Measurements from ENCODE around the gene PIP5KL1. TPM values are rescaled to one million over a fixed set of nuclear protein-coding genes. Genes with fewer than 3 reads are reported as not detected.
A peak's percentile ranks its signal among the peaks of the same experiment; 100 is the strongest.

PIP5KL1 gene
- total and polyA plus RNA-seq, 2 experiments from 2014 or later, result 13.4 to 19.5 TPM

DNA sequence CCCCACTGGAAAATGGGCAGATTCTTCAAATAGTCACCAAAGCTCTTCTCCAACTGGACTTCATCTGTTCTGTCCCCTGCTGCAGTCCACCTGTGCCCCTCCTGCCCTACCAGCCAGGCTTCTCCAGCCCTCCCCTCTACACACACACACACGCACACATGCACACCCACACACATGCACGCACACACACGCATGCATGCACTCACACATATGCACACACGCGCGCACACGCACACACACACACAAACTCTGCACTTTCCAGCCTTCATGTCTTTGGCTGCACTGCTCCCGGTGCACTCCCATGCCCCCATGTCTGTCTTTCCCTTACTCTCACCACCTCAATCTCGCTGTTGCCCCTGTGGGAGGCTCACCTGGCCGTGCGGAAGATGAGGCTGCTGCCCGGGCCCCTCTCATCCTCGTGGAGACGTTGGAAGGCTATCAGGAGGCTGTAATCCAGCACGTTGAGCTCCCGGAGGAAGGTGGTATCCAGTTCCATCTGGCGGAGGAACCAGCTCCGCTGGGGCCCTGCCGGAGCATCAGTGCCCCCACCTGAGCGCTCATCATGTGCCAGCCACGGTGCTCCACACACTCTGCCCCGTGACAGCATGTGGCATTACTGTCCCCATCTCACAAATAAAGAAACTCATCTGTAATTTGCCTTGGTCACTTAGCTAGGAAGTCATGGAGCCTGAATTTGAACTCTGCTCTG, 5.7 kb downstream of the PIP5KL1 start (continued):
- no peak for TF ChIP-seq ZNF331 (CRISPR knock-in tag; IDR thresholded peaks at IDR 0.05; ENCODE audit: low read depth)
- TF ChIP-seq, protein P1, sequence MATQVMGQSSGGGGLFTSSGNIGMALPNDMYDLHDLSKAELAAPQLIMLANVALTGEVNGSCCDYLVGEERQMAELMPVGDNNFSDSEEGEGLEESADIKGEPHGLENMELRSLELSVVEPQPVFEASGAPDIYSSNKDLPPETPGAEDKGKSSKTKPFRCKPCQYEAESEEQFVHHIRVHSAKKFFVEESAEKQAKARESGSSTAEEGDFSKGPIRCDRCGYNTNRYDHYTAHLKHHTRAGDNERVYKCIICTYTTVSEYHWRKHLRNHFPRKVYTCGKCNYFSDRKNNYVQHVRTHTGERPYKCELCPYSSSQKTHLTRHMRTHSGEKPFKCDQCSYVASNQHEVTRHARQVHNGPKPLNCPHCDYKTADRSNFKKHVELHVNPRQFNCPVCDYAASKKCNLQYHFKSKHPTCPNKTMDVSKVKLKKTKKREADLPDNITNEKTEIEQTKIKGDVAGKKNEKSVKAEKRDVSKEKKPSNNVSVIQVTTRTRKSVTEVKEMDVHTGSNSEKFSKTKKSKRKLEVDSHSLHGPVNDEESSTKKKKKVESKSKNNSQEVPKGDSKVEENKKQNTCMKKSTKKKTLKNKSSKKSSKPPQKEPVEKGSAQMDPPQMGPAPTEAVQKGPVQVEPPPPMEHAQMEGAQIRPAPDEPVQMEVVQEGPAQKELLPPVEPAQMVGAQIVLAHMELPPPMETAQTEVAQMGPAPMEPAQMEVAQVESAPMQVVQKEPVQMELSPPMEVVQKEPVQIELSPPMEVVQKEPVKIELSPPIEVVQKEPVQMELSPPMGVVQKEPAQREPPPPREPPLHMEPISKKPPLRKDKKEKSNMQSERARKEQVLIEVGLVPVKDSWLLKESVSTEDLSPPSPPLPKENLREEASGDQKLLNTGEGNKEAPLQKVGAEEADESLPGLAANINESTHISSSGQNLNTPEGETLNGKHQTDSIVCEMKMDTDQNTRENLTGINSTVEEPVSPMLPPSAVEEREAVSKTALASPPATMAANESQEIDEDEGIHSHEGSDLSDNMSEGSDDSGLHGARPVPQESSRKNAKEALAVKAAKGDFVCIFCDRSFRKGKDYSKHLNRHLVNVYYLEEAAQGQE (IDR thresholded peaks at IDR 0.05; ENCODE audit: unreplicated experiment), result no peak
- TF ChIP-seq, protein P2, sequence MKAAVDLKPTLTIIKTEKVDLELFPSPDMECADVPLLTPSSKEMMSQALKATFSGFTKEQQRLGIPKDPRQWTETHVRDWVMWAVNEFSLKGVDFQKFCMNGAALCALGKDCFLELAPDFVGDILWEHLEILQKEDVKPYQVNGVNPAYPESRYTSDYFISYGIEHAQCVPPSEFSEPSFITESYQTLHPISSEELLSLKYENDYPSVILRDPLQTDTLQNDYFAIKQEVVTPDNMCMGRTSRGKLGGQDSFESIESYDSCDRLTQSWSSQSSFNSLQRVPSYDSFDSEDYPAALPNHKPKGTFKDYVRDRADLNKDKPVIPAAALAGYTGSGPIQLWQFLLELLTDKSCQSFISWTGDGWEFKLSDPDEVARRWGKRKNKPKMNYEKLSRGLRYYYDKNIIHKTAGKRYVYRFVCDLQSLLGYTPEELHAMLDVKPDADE (IDR thresholded peaks at IDR 0.05), result no peak

DNA sequence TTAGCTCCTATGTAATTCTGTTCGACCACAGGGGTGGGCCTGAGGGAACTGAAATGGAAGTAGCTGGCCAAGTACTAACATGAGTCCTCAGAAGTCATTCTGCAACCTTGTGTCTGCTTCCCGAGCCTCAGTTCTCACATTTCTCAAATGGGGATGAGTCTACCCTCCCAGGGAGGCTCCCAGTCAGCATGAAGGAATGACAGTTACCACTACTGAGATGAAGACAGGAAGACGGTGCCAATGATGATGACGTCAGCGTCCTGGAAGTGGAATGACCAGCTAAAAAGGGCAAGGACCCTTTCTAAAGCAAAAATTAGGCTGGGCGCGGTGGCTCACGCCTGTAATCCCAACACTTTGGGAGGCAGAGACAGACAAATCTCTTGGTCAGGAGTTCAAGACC, 6.8 kb downstream of the PIP5KL1 start:
- no peak for TF ChIP-seq NANOG (IDR thresholded peaks at IDR 0.05; ENCODE audit: borderline replicate concordance)
- no peak for TF ChIP-seq POLR2AphosphoS5 (IDR thresholded peaks at IDR 0.05; ENCODE audit: low read depth)
- H2AFZ ChIP-seq, result no peak overlapping the region
- Mint-ChIP-seq H3K4me1 (peaks cover 12% of the 10 kb centered on the region), H3K27me3 (ENCODE audit: insufficient read depth, low read depth, poor library complexity) (peaks cover 20% of the 10 kb centered on the region), H3K27ac (no peak overlapping the region), H3K36me3 (ENCODE audit: low read depth) (peaks cover 13% of the 10 kb centered on the region), H3K9me3 (no peaks in the 10 kb centered on the region), H3K4me3 (no peak overlapping the region)
- no peak overlapping the region for H3K4me3 ChIP-seq
- no peaks in the 10 kb centered on the region for H3K9me2 ChIP-seq (ENCODE audit: insufficient read depth)
- H3K27ac ChIP-seq (ENCODE audit: low read depth), result no peak overlapping the region
- no peaks in the 10 kb centered on the region for H3K79me2 ChIP-seq (replicated peaks; ENCODE audit: insufficient read depth)
- peaks cover 7% of the 10 kb centered on the region for H3K27me3 ChIP-seq (ENCODE audit: insufficient read depth)
- H3K4me2 ChIP-seq, result no peak overlapping the region
- H4K20me1 ChIP-seq (replicated peaks; ENCODE audit: insufficient read depth), result peaks cover 17% of the 10 kb centered on the region; the same call in 1 of the 2 replicates
- H3K4me1 ChIP-seq (ENCODE audit: insufficient read depth), result peaks cover 6% of the 10 kb centered on the region
- H3K36me3 ChIP-seq (ENCODE audit: insufficient read depth), result no peaks in the 10 kb centered on the region
- 0 out of 2 replicates have a peak, but pooled peaks cover 3% of the 10 kb centered on the region for H3F3A ChIP-seq (replicated peaks; ENCODE audit: low read depth)
- DNase-seq (ENCODE audit: low spot score), result no peak
- no peak for ATAC-seq

DNA sequence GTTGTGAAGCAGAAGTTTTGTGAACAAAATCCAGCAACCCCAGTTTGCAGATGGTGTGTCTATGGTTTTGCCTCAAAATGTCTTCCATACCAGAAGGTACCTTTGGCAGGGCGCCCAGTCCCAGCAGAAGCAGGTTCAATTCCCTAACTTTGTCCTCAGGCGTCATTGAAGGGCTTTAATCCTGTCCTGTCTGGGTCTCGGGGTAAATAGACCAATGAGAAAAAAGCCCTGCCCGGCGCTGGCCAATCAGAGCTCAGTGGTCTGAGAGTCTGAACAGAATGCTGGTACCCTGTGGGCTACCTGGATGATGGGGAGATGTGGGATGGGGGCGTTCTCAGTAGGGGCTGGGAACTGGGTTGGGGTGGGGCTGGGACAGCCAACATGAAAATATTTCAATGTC, 7.5 kb downstream of the PIP5KL1 start:
- peak; percentile 4; the same call in 2 of the 3 replicates for ATAC-seq
- TF ChIP-seq, protein P3, sequence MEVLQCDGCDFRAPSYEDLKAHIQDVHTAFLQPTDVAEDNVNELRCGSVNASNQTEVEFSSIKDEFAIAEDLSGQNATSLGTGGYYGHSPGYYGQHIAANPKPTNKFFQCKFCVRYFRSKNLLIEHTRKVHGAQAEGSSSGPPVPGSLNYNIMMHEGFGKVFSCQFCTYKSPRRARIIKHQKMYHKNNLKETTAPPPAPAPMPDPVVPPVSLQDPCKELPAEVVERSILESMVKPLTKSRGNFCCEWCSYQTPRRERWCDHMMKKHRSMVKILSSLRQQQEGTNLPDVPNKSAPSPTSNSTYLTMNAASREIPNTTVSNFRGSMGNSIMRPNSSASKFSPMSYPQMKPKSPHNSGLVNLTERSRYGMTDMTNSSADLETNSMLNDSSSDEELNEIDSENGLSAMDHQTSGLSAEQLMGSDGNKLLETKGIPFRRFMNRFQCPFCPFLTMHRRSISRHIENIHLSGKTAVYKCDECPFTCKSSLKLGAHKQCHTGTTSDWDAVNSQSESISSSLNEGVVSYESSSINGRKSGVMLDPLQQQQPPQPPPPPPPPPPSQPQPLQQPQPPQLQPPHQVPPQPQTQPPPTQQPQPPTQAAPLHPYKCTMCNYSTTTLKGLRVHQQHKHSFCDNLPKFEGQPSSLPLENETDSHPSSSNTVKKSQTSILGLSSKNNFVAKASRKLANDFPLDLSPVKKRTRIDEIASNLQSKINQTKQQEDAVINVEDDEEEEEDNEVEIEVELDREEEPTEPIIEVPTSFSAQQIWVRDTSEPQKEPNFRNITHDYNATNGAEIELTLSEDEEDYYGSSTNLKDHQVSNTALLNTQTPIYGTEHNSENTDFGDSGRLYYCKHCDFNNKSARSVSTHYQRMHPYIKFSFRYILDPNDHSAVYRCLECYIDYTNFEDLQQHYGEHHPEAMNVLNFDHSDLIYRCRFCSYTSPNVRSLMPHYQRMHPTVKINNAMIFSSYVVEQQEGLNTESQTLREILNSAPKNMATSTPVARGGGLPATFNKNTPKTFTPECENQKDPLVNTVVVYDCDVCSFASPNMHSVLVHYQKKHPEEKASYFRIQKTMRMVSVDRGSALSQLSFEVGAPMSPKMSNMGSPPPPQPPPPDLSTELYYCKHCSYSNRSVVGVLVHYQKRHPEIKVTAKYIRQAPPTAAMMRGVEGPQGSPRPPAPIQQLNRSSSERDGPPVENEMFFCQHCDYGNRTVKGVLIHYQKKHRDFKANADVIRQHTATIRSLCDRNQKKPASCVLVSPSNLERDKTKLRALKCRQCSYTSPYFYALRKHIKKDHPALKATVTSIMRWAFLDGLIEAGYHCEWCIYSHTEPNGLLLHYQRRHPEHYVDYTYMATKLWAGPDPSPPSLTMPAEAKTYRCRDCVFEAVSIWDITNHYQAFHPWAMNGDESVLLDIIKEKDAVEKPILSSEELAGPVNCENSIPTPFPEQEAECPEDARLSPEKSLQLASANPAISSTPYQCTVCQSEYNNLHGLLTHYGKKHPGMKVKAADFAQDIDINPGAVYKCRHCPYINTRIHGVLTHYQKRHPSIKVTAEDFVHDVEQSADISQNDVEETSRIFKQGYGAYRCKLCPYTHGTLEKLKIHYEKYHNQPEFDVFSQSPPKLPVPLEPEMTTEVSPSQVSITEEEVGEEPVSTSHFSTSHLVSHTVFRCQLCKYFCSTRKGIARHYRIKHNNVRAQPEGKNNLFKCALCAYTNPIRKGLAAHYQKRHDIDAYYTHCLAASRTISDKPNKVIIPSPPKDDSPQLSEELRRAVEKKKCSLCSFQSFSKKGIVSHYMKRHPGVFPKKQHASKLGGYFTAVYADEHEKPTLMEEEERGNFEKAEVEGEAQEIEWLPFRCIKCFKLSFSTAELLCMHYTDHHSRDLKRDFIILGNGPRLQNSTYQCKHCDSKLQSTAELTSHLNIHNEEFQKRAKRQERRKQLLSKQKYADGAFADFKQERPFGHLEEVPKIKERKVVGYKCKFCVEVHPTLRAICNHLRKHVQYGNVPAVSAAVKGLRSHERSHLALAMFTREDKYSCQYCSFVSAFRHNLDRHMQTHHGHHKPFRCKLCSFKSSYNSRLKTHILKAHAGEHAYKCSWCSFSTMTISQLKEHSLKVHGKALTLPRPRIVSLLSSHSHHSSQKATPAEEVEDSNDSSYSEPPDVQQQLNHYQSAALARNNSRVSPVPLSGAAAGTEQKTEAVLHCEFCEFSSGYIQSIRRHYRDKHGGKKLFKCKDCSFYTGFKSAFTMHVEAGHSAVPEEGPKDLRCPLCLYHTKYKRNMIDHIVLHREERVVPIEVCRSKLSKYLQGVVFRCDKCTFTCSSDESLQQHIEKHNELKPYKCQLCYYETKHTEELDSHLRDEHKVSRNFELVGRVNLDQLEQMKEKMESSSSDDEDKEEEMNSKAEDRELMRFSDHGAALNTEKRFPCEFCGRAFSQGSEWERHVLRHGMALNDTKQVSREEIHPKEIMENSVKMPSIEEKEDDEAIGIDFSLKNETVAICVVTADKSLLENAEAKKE (CRISPR knock-in tag; IDR thresholded peaks at IDR 0.05), result no peak
- no peak for TF ChIP-seq NANOG (IDR thresholded peaks at IDR 0.05; ENCODE audit: borderline replicate concordance)
- no peak for TF ChIP-seq STAT1 (IDR thresholded peaks at IDR 0.05; ENCODE audit: unreplicated experiment)

More for the DNA sequence above, 7.5 kb downstream of the PIP5KL1 start:
- H3K27me3 ChIP-seq (ENCODE audit: insufficient read depth), result no peaks in the 10 kb centered on the region
- Mint-ChIP-seq H3K9me3 (no peaks in the 10 kb centered on the region), H3K27ac (no peak overlapping the region), H3K27me3 (ENCODE audit: insufficient read depth, low read depth, poor library complexity) (peaks cover 18% of the 10 kb centered on the region), H3K4me1 (peaks cover 15% of the 10 kb centered on the region), H3K4me3 (no peak overlapping the region), H3K36me3 (ENCODE audit: low read depth) (peaks cover 13% of the 10 kb centered on the region)
- H3K4me2 ChIP-seq, result no peak overlapping the region
- H3K9me2 ChIP-seq (ENCODE audit: insufficient read depth), result no peaks in the 10 kb centered on the region
- no peaks in the 10 kb centered on the region for H3K36me3 ChIP-seq (ENCODE audit: insufficient read depth)
- no peak overlapping the region for H3K27ac ChIP-seq (ENCODE audit: low read depth)
- H3K79me2 ChIP-seq (replicated peaks; ENCODE audit: insufficient read depth), result no peaks in the 10 kb centered on the region
- H3K4me3 ChIP-seq, result no peak overlapping the region
- H3K4me1 ChIP-seq (ENCODE audit: insufficient read depth), result no peaks in the 10 kb centered on the region; the same call in 1 of the 2 replicates
- no peak overlapping the region for H2AFZ ChIP-seq
- H3F3A ChIP-seq (replicated peaks; ENCODE audit: low read depth), result peaks cover 4% of the 10 kb centered on the region; the same call in 1 of the 2 replicates
- DNase-seq (ENCODE audit: low spot score), result peak; percentile 61
- peaks cover 17% of the 10 kb centered on the region; the same call in 1 of the 2 replicates for H4K20me1 ChIP-seq (replicated peaks; ENCODE audit: insufficient read depth)
